Measurements from ENCODE around the gene POC5. TPM values are rescaled to one million over a fixed set of nuclear protein-coding genes. Genes with fewer than 3 reads are reported as not detected.

Gene POC5
- total and polyA plus RNA-seq, 2 of the 8 experiments (the other 6 are each of a cell fraction or from before 2014, with no cell fraction given): 11.2 to 12.1 TPM

- TF ChIP-seq ASH2L (IDR thresholded peaks at IDR 0.05; ENCODE audit: low read length) (no peak), E2F6 (IDR thresholded peaks at IDR 0.05) (no peak), MAFK (IDR thresholded peaks at IDR 0.05; ENCODE audit: low read depth, low read length) (no peak), JUN (IDR thresholded peaks at IDR 0.05; ENCODE audit: low read depth, low read length) (no peak)
These were observed 32.1 kb downstream of the POC5 start (continued) for GRCh38 chr5:75685141-75685540.

All from H1 (cell line).